ENCODE results near the gene KIAA0753. TPM values are rescaled to one million over a fixed set of nuclear protein-coding genes. Genes with fewer than 3 reads are reported as not detected.

Gene KIAA0753
- total and polyA plus RNA-seq, 2 of the 13 experiments (the other 11 are each of a cell fraction or from before 2014, with no cell fraction given), result 5.2 to 9.1 TPM

- ATAC-seq, result no peak
- TF ChIP-seq RBFOX2 (IDR thresholded peaks at IDR 0.05; ENCODE audit: low read depth, low read length) (0 out of 2 replicates have a peak, but pooled peaks have one; percentile 4), ZNF468 (CRISPR knock-in tag; IDR thresholded peaks at IDR 0.05) (no peak)
- H4K20me1 ChIP-seq (ENCODE audit: insufficient read depth, low read length), result no peaks in the 10 kb centered on the region
- H2AFZ ChIP-seq (ENCODE audit: low read length), result no peak overlapping the region
- POLR2A ChIA-PET, result no interaction called here
- H3K4me2 ChIP-seq (ENCODE audit: low read depth, low read length), result no peak overlapping the region
- BruUV-seq (replicated peaks), result no TSS peak
- CTCF ChIA-PET (ENCODE audit: low intra/inter-chr PET ratio, low total read pairs), result no interaction called here
- no peak for FAIRE-seq
- H3K79me2 ChIP-seq (ENCODE audit: insufficient read depth, low read length), result peaks cover 33% of the 10 kb centered on the region
- in situ Hi-C loops (cut with HindIII; ENCODE audit: extremely low pct_ligation_motif_present, low pct_unique_long_range_greater_than_20kb), result no loop called here
- peaks cover 23% of the 10 kb centered on the region for H3K4me1 ChIP-seq (ENCODE audit: insufficient read depth, low read length)
- 92% methylated on average over 6 of the region's 6 CpGs for WGBS (ENCODE audit: low lambda C conversion rate)
- no peak overlapping the region for H3K4me3 ChIP-seq (replicated peaks in 1 of 3; ENCODE audit: insufficient read depth in 1 of 3, low read depth in 2 of 3, low read length in 3 of 3)
- no peaks in the 10 kb centered on the region for H3K27me3 ChIP-seq (ENCODE audit: control insufficient read depth in 1 of 2, insufficient read depth in 2 of 2, low read length in 2 of 2)
- no peak for DNase-seq (ENCODE audit: low spot score)
- peaks cover 2 to 15% of the 10 kb centered on the region in 2 experiments; a peak in 4 of 5 replicates for H3K36me3 ChIP-seq (replicated peaks in 1 of 2; ENCODE audit: control insufficient read depth in 1 of 2, insufficient read depth in 2 of 2, low read length in 2 of 2)
- intact Hi-C loops (cut with micrococcal nuclease; ENCODE audit: unreplicated experiment), result no loop called here
- no peak overlapping the region for H3K27ac ChIP-seq (ENCODE audit: extremely low read length, insufficient read depth, low read length)
- no peaks in the 10 kb centered on the region for H3K9me3 ChIP-seq (ENCODE audit: low read length)
- no peak overlapping the region for H3K9ac ChIP-seq (ENCODE audit: insufficient read depth, low read depth, low read length)
Measured at GRCh38 chr17:6637458-6637840, 3.1 kb downstream of the KIAA0753 start.

GRCh38 chr17:6636616-6637457 lies 3.7 kb downstream of the KIAA0753 start:
- H3K79me2 ChIP-seq (ENCODE audit: insufficient read depth, low read length), result peaks cover 28% of the 10 kb centered on the region
- H2AFZ ChIP-seq (ENCODE audit: low read length), result no peak overlapping the region
- CTCF ChIA-PET (ENCODE audit: low intra/inter-chr PET ratio, low total read pairs), result no interaction called here
- ATAC-seq (no peak), DNase-seq (ENCODE audit: low spot score) (no peak), FAIRE-seq (no peak)
- H3K4me2 ChIP-seq (ENCODE audit: low read depth, low read length), result no peak overlapping the region
- 96% methylated on average over 15 of the region's 17 CpGs for WGBS (ENCODE audit: low lambda C conversion rate)
- no peak overlapping the region for H3K27ac ChIP-seq (ENCODE audit: extremely low read length, insufficient read depth, low read length)
- in situ Hi-C loops (cut with HindIII; ENCODE audit: extremely low pct_ligation_motif_present, low pct_unique_long_range_greater_than_20kb), result no loop called here
- H3K36me3 ChIP-seq (replicated peaks in 1 of 2; ENCODE audit: control insufficient read depth in 1 of 2, insufficient read depth in 2 of 2, low read length in 2 of 2), result peaks cover 2 to 20% of the 10 kb centered on the region in 2 experiments; a peak in 4 of 5 replicates
- no peak overlapping the region for H3K9ac ChIP-seq (ENCODE audit: insufficient read depth, low read depth, low read length)
- H3K27me3 ChIP-seq (ENCODE audit: control insufficient read depth in 1 of 2, insufficient read depth in 2 of 2, low read length in 2 of 2), result no peaks in the 10 kb centered on the region
- intact Hi-C loops (cut with micrococcal nuclease; ENCODE audit: unreplicated experiment), result no loop called here
- POLR2A ChIA-PET, result no interaction called here
- no peaks in the 10 kb centered on the region for H3K9me3 ChIP-seq (ENCODE audit: low read length)
- BruUV-seq (replicated peaks), result no TSS peak
- H3K4me3 ChIP-seq (replicated peaks in 1 of 3; ENCODE audit: insufficient read depth in 1 of 3, low read depth in 2 of 3, low read length in 3 of 3), result no peak overlapping the region
- peaks cover 17% of the 10 kb centered on the region for H3K4me1 ChIP-seq (ENCODE audit: insufficient read depth, low read length)
- no peaks in the 10 kb centered on the region for H4K20me1 ChIP-seq (ENCODE audit: insufficient read depth, low read length)
- 0 out of 2 replicates have a peak, but pooled peaks have one; percentile 20 for TF ChIP-seq RBFOX2 (IDR thresholded peaks at IDR 0.05; ENCODE audit: low read depth, low read length)
- no peak for TF ChIP-seq ZBTB43 (CRISPR knock-in tag; conservative IDR thresholded peaks at IDR 0.05)
- TF ChIP-seq IRX3 (CRISPR knock-in tag; IDR thresholded peaks at IDR 0.05; ENCODE audit: borderline replicate concordance, low read depth), result no peak
- TF ChIP-seq RFX1 (IDR thresholded peaks at IDR 0.05), result no peak
- no peak for TF ChIP-seq SMAD1 (CRISPR knock-in tag; IDR thresholded peaks at IDR 0.05; ENCODE audit: borderline replicate concordance, low read depth)
- no peak for TF ChIP-seq NPAS2 (CRISPR knock-in tag; IDR thresholded peaks at IDR 0.05; ENCODE audit: borderline replicate concordance)
- TF ChIP-seq ATF6 (CRISPR knock-in tag; conservative IDR thresholded peaks at IDR 0.05), result no peak
- peak; percentile 14 to 84 for TF ChIP-seq REST (IDR thresholded peaks at IDR 0.05; ENCODE audit: borderline replicate concordance in 1 of 2, low read depth in 1 of 2, low read length in 2 of 2)
